Stimulated activated CD8-positive, alpha-beta memory T cell treated with anti-CD3 and anti-CD28 coated beads, Interleukin-4, amount 100 ng/mL, for 1 hour (primary cell): Measurements from ENCODE around the gene PLAGL2.
"Not testable (repeated sequence)": the region's sequence is repeated elsewhere in the genome, so short reads cannot be mapped to it uniquely, and the experiment has no call there.

Source experiments
- DNase-seq, 2 donors: peaks; one replicate each; pipeline ENCODE4 v3.0.0-alpha.2; 2020; ENCODE audit warnings: low read depth in 2 of 2, low spot score in 1 of 2

PLAGL2 gene

GRCh38 chr20:32186506-32186905 lies 21.0 kb downstream of the PLAGL2 start:
- DNase-seq: no peak

GRCh38 chr20:32184961-32185603 lies 22.5 kb downstream of the PLAGL2 start:
- DNase-seq: no peak

GRCh38 chr20:32183947-32184635 lies 23.5 kb downstream of the PLAGL2 start:
- no peak for DNase-seq

GRCh38 chr20:32181606-32182005 lies 25.9 kb downstream of the PLAGL2 start:
- DNase-seq: no peak

- no peak for DNase-seq
These were observed 27.6 kb downstream of the PLAGL2 start for GRCh38 chr20:32179934-32180333.

GRCh38 chr20:32179515-32179914 lies 28.0 kb downstream of the PLAGL2 start:
- DNase-seq: no peak

- not testable (repeated sequence) for DNase-seq
These were observed 29.8 kb downstream of the PLAGL2 start for GRCh38 chr20:32177696-32178095.

GRCh38 chr20:32168184-32168910 lies 39.2 kb downstream of the PLAGL2 start:
- no peak for DNase-seq

GRCh38 chr20:32167552-32167951 lies 40.0 kb downstream of the PLAGL2 start:
- no peak for DNase-seq

GRCh38 chr20:32165836-32166545 lies 41.6 kb downstream of the PLAGL2 start:
- DNase-seq: no peak

GRCh38 chr20:32164984-32165735 lies 42.4 kb downstream of the PLAGL2 start:
- no peak for DNase-seq

- DNase-seq: no peak
These were observed 43.6 kb downstream of the PLAGL2 start for GRCh38 chr20:32163951-32164350.

GRCh38 chr20:32162351-32162750 lies 45.2 kb downstream of the PLAGL2 start:
- no peak for DNase-seq

- no peak for DNase-seq
These were observed 47.2 kb downstream of the PLAGL2 start for GRCh38 chr20:32160341-32160740.

GRCh38 chr20:32159766-32160221 lies 47.7 kb downstream of the PLAGL2 start:
- no peak for DNase-seq

GRCh38 chr20:32158943-32159660 lies 48.4 kb downstream of the PLAGL2 start:
- DNase-seq: no peak

- no peak for DNase-seq
These were observed 49.2 kb downstream of the PLAGL2 start for GRCh38 chr20:32158351-32158750.

- DNase-seq: no peak
These were observed 49.9 kb downstream of the PLAGL2 start for GRCh38 chr20:32157611-32158010.

GRCh38 chr20:32155017-32155981 lies 52.2 kb downstream of the PLAGL2 start:
- no peak for DNase-seq
